GM12891 (cell line): ENCODE data around the gene FYTTD1.

Experiments
- DNase-seq: peaks from one replicate; pipeline ENCODE4 v3.0.0; 2011; ENCODE audit warnings: low spot score; ENCODE audit not compliant: insufficient read length
- FAIRE-seq: peaks from 2 replicates; lab custom pipeline; 2011; peaks lifted over from hg19 to GRCh38; lab: Jason Lieb, UNC
- PAX5 ChIP-seq: IDR thresholded peaks from 2 replicates; pipeline ENCODE4 v1.6.1; 2011; ENCODE audit warnings: low read length, moderate library complexity, mild to moderate bottlenecking; ENCODE audit not compliant: insufficient read depth, severe bottlenecking
- POLR2A ChIP-seq: IDR thresholded peaks from 2 replicates; pipeline ENCODE4 v1.6.1; 2011; ENCODE audit warnings: low read depth, low read length, control low read depth
- POLR2AphosphoS5 ChIP-seq: IDR thresholded peaks from 2 replicates; pipeline ENCODE4 v1.6.1; 2011; ENCODE audit warnings: low read depth, low read length, control low read depth
- POU2F2 ChIP-seq: IDR thresholded peaks from 2 replicates; pipeline ENCODE4 v1.6.1; 2011; ENCODE audit warnings: low read depth, mild to moderate bottlenecking, control low read depth, low read length, moderate library complexity
- SPI1 ChIP-seq: IDR thresholded peaks from 2 replicates; pipeline ENCODE4 v1.6.1; 2011; ENCODE audit warnings: low read depth, low read length, control low read depth
- TAF1 ChIP-seq: IDR thresholded peaks from 2 replicates; pipeline ENCODE4 v1.6.1; 2011; ENCODE audit warnings: low read depth, low read length, control low read depth

The FYTTD1 gene

GRCh38 chr3:197750858-197751737 is 1.4 kb downstream of the FYTTD1 start:
- FAIRE-seq (peak; percentile 31), DNase-seq (no peak)
- TF ChIP-seq PAX5 (peak; percentile 29), TAF1 (no peak; the same call in 1 of the 2 replicates)

DNA sequence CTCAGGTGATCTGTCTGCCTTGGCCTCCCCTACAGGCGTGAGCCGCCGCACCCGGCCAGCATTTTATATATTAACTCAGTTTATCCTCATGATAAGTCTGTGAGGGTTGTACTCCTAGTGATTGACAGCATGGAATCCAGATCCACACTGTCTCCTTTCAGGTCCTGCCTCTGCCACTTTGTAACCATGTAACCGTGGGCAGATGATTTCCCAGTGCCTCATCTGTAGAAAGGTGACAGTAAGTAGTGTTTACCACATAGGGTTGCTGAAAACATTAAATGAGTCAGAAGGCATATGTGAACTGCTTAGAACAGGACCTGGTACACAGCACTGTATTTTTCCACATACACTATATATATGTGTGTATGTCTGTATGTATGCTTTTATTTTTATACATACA is 2.4 kb downstream of the FYTTD1 start:
- FAIRE-seq: peak; percentile 74
- TF ChIP-seq SPI1: no peak
- no peak for TF ChIP-seq POU2F2
- DNase-seq: no peak

DNA sequence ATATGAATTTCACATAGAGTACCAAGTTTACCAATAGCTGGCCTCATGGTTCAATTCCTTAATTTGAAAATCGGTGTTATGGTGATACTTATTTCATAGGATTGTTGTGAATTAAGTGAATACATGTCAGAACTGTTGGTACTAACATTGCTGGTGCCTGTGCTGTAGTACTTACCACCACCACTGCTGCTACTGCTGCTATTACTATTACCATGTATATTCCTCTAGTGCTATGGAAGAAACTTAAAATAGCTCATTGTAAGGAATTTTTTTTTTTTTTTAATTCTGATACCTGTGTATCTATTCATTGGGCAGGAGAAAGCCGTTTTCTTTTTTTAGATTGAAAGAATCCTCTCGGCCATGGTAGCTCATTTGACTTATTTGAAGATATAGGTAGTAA is 3.6 kb downstream of the FYTTD1 start:
- TF ChIP-seq POLR2A: no peak
- no peak for TF ChIP-seq POLR2AphosphoS5
- no peak for TF ChIP-seq POU2F2
- TF ChIP-seq PAX5: no peak
- TF ChIP-seq TAF1: no peak
- no peak for TF ChIP-seq SPI1
- FAIRE-seq (peak; percentile 57), DNase-seq (no peak)

DNA sequence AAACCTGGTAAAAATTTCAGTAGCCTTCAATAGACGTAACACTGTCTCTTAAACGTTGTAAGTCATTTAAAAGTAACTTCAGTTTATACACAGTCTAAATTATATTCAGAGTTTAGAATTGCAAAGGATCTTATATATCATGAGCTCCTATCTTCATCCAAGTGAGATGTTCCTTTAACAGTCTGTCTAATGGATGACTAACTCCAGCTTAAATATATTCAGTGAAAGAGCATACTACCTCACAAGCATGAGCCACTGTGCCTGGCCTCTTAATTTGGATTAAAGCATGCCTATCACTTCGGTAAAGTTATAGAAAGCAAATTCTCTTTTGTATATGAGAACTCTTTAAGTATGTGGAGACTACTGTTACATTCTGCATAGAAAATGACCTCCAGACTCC is 7.0 kb downstream of the FYTTD1 start:
- TF ChIP-seq POLR2AphosphoS5: no peak
- TF ChIP-seq SPI1: no peak
- TF ChIP-seq PAX5: no peak
- no peak for TF ChIP-seq POU2F2
- no peak for TF ChIP-seq TAF1
- no peak for TF ChIP-seq POLR2A
- no peak for DNase-seq
- no peak for FAIRE-seq

DNA sequence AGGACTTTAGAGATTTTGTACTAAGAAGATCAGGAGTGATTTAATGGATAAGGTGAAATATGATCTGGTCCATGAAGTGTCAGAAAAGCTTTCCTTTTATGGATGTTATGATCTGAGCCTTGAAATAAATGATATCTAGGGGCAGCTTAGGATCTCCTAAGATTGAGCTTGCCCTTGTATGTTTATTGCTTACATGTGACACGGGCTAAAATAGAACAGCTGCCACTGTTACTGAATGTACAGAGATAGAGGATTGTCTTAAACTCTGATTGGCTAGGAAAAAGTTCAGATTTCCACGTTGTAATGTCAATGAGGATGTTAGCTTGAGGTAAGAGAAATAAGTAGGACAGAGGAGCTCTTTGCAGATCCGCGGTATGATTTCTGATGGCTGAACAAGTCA is 8.8 kb downstream of the FYTTD1 start:
- no peak for TF ChIP-seq POLR2A
- TF ChIP-seq SPI1: no peak
- no peak for TF ChIP-seq POU2F2
- no peak for TF ChIP-seq PAX5
- TF ChIP-seq POLR2AphosphoS5: no peak
- no peak for TF ChIP-seq TAF1
- DNase-seq: no peak
- no peak for FAIRE-seq

- DNase-seq (no peak), FAIRE-seq (no peak)
- TF ChIP-seq TAF1 (no peak), POLR2AphosphoS5 (no peak), POLR2A (no peak), SPI1 (no peak), PAX5 (no peak), POU2F2 (no peak)
Observed at GRCh38 chr3:197761784-197762183, 12.1 kb downstream of the FYTTD1 start.

GRCh38 chr3:197775317-197775716 is 25.6 kb downstream of the FYTTD1 start:
- FAIRE-seq: no peak

GRCh38 chr3:197782230-197782629 is 32.5 kb downstream of the FYTTD1 start:
- no peak for DNase-seq
- TF ChIP-seq POLR2AphosphoS5: no peak
- TF ChIP-seq SPI1: peak; percentile 50
- no peak for FAIRE-seq

More at GRCh38 chr3:197775317-197775716, 25.6 kb downstream of the FYTTD1 start:
- TF ChIP-seq SPI1 (no peak), PAX5 (no peak), POU2F2 (no peak), POLR2A (no peak), POLR2AphosphoS5 (no peak), TAF1 (no peak)
- no peak for DNase-seq

DNA sequence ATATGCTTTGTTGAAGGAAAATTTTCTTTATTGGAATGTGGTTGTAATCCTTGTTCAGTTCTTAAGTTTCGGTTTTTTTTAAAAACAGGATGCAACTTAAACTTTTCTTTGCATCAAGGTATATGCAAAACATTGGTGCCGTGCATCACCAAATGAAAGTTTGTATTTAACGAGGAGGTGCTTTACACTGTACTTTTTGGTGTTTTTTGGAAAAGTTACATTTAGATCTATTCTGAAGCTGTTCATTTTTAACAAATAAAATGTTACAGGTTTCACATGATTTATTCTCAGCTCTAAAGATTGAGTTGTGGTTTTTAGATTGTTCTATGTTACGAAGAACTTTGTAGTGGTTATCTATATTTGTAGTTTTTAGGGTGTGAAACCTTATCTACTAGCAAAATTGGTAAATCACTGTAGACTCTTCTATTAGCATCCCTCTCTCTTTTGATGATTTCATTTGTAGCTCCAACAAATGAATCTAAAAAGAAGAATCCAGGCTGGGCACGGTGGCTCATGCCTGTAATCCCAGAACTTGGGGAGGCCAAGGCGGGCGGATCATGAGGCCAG is 34.4 kb downstream of the FYTTD1 start:
- DNase-seq (no peak), FAIRE-seq (peak; percentile 23)
- TF ChIP-seq POLR2AphosphoS5 (no peak), POU2F2 (no peak), POLR2A (no peak), PAX5 (no peak), TAF1 (no peak), SPI1 (no peak)

GRCh38 chr3:197787412-197787811 is 37.7 kb downstream of the FYTTD1 start:
- FAIRE-seq: no peak

More at GRCh38 chr3:197787412-197787811, 37.7 kb downstream of the FYTTD1 start:
- DNase-seq: no peak
- TF ChIP-seq POLR2AphosphoS5 (no peak), POLR2A (no peak), TAF1 (no peak), POU2F2 (no peak), PAX5 (no peak), SPI1 (no peak)
